Effector memory CD4-positive, alpha-beta T cell (primary cell): ENCODE measurements around the gene RIC8A.

ENCODE experiments used
- DNase-seq, 3 donors: peaks; one replicate each; pipeline ENCODE4 v3.0.0-alpha.2; 2020
- H3K27ac ChIP-seq: 2 replicates; pipeline ENCODE4 v1.7.0; 2013; ENCODE audit warnings: mild to moderate bottlenecking, low read length, moderate library complexity; ENCODE audit not compliant: insufficient read depth, poor library complexity, severe bottlenecking
- H3K27me3 ChIP-seq: replicated peaks from 2 replicates; pipeline ENCODE4 v1.7.0; 2013; ENCODE audit warnings: mild to moderate bottlenecking, low read length; ENCODE audit not compliant: insufficient read depth, control insufficient read depth, poor library complexity, severe bottlenecking
- H3K36me3 ChIP-seq: 2 replicates; pipeline ENCODE4 v1.7.0; 2013; ENCODE audit warnings: mild to moderate bottlenecking, low read length, moderate library complexity; ENCODE audit not compliant: control insufficient read depth, insufficient read depth
- H3K4me1 ChIP-seq: 2 replicates; pipeline ENCODE4 v1.7.0; 2013; ENCODE audit warnings: low read length, mild to moderate bottlenecking; ENCODE audit not compliant: control insufficient read depth, insufficient read depth, poor library complexity, severe bottlenecking
- H3K4me3 ChIP-seq: 2 replicates; pipeline ENCODE4 v1.7.0; 2013; ENCODE audit warnings: low read length, low read depth, mild to moderate bottlenecking; ENCODE audit not compliant: insufficient read depth, poor library complexity, severe bottlenecking
- H3K9me3 ChIP-seq: 2 replicates; pipeline ENCODE4 v1.7.0; 2013; ENCODE audit warnings: mild to moderate bottlenecking, low read length, moderate library complexity; ENCODE audit not compliant: control insufficient read depth

Gene RIC8A

GRCh38 chr11:197741-198235, 9.7 kb upstream of the RIC8A start:
- peaks cover 4% of the 10 kb centered on the region for H3K4me1 ChIP-seq
- no peaks in the 10 kb centered on the region for H3K27me3 ChIP-seq
- H3K36me3 ChIP-seq, result peaks cover 2% of the 10 kb centered on the region
- no peak overlapping the region for H3K27ac ChIP-seq
- DNase-seq, result no peak
- no peak overlapping the region for H3K4me3 ChIP-seq
- H3K9me3 ChIP-seq, result no peaks in the 10 kb centered on the region

- H3K9me3 ChIP-seq, result no peaks in the 10 kb centered on the region
- no peak overlapping the region for H3K4me3 ChIP-seq
- peaks cover 9% of the 10 kb centered on the region for H3K4me1 ChIP-seq
- no peak overlapping the region for H3K27ac ChIP-seq
- peaks cover 7% of the 10 kb centered on the region for H3K36me3 ChIP-seq
- no peak for DNase-seq
- no peaks in the 10 kb centered on the region for H3K27me3 ChIP-seq
These were observed 9.2 kb upstream of the RIC8A start for GRCh38 chr11:198236-198806.

- Histone ChIP-seq H3K4me1 (peaks cover 9% of the 10 kb centered on the region), H3K27ac (no peak overlapping the region), H3K9me3 (no peaks in the 10 kb centered on the region), H3K36me3 (peaks cover 15% of the 10 kb centered on the region), H3K27me3 (no peaks in the 10 kb centered on the region), H3K4me3 (no peak overlapping the region)
- DNase-seq, result no peak
These were observed 8.4 kb upstream of the RIC8A start for GRCh38 chr11:199004-199581.

GRCh38 chr11:199782-200181, 7.7 kb upstream of the RIC8A start:
- Histone ChIP-seq H3K27ac (no peak overlapping the region), H3K4me3 (no peak overlapping the region), H3K36me3 (peaks cover 20% of the 10 kb centered on the region), H3K9me3 (no peaks in the 10 kb centered on the region), H3K4me1 (peaks cover 9% of the 10 kb centered on the region), H3K27me3 (no peaks in the 10 kb centered on the region)
- DNase-seq, result no peak

GRCh38 chr11:200224-201003, 7.1 kb upstream of the RIC8A start:
- no peak for DNase-seq
- peaks cover 13% of the 10 kb centered on the region for H3K4me1 ChIP-seq
- H3K4me3 ChIP-seq, result no peak overlapping the region
- H3K27me3 ChIP-seq, result no peaks in the 10 kb centered on the region
- peaks cover 26% of the 10 kb centered on the region for H3K36me3 ChIP-seq
- H3K9me3 ChIP-seq, result no peaks in the 10 kb centered on the region
- H3K27ac ChIP-seq, result no peak overlapping the region

- peaks cover 28% of the 10 kb centered on the region for H3K36me3 ChIP-seq
- H3K27ac ChIP-seq, result no peak overlapping the region
- H3K4me1 ChIP-seq, result peaks cover 26% of the 10 kb centered on the region
- DNase-seq, result no peak
- H3K9me3 ChIP-seq, result no peaks in the 10 kb centered on the region
- no peaks in the 10 kb centered on the region for H3K27me3 ChIP-seq
- no peak overlapping the region for H3K4me3 ChIP-seq
These were observed 5.5 kb upstream of the RIC8A start for GRCh38 chr11:201966-202365.

- Histone ChIP-seq H3K27me3 (no peaks in the 10 kb centered on the region), H3K4me3 (no peak overlapping the region), H3K4me1 (peaks cover 26% of the 10 kb centered on the region), H3K27ac (no peak overlapping the region), H3K9me3 (no peaks in the 10 kb centered on the region), H3K36me3 (peaks cover 28% of the 10 kb centered on the region)
- DNase-seq, result no peak
These were observed 5.0 kb upstream of the RIC8A start for GRCh38 chr11:202490-202889.

- H3K36me3 ChIP-seq, result peaks cover 28% of the 10 kb centered on the region
- no peaks in the 10 kb centered on the region for H3K27me3 ChIP-seq
- peaks cover 26% of the 10 kb centered on the region for H3K4me1 ChIP-seq
- no peaks in the 10 kb centered on the region for H3K9me3 ChIP-seq
- no peak overlapping the region for H3K27ac ChIP-seq
- no peak overlapping the region for H3K4me3 ChIP-seq
- DNase-seq, result no peak
These were observed 4.2 kb upstream of the RIC8A start for GRCh38 chr11:203056-203944.

- Histone ChIP-seq H3K4me3 (no peak overlapping the region), H3K4me1 (peaks cover 27% of the 10 kb centered on the region), H3K36me3 (peaks cover 28% of the 10 kb centered on the region), H3K9me3 (no peaks in the 10 kb centered on the region), H3K27ac (no peak overlapping the region), H3K27me3 (no peaks in the 10 kb centered on the region)
- DNase-seq, result no peak
These were observed 3.4 kb upstream of the RIC8A start for GRCh38 chr11:203945-204586.
